IPS-18c (cell line): ENCODE data around the gene TLR8.
"Not testable (repeated sequence)": the region's sequence is repeated elsewhere in the genome, so short reads cannot be mapped to it uniquely, and the experiment has no call there.

Experiments used
- H3K4me3 ChIP-seq: 2 replicates; pipeline ENCODE4 v1.7.0; 2013; ENCODE audit warnings: low read depth, mild to moderate bottlenecking, low read length, moderate library complexity; ENCODE audit not compliant: insufficient read depth
- H3K9me3 ChIP-seq: one replicate; pipeline ENCODE4 v1.6.1; 2013; ENCODE audit warnings: mild to moderate bottlenecking, low read length, moderate library complexity; ENCODE audit not compliant: control insufficient read depth, insufficient read depth

TLR8 gene

DNA sequence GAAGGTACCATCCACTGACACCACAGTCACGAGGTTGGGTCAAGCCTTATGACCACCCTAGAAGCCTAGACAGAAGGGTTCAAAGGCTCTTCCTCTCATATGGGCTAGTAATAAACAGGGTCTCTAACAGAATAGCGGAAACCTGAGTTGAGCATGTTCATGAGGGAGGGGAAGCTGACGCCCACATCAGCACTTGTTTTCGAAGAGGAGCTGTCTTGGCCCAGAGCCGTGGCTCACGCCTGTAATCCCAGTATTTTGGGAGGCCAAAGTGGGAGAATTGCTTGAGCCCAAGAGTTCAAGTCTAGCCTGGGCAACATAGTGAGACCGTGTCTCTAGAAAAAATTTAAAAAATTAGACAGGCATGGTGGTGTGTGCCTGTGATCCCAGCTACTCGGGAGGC, 47.0 kb downstream of the TLR8 start:
- Histone ChIP-seq H3K9me3 (peaks cover 2% of the 10 kb centered on the region), H3K4me3 (no peak overlapping the region)

DNA sequence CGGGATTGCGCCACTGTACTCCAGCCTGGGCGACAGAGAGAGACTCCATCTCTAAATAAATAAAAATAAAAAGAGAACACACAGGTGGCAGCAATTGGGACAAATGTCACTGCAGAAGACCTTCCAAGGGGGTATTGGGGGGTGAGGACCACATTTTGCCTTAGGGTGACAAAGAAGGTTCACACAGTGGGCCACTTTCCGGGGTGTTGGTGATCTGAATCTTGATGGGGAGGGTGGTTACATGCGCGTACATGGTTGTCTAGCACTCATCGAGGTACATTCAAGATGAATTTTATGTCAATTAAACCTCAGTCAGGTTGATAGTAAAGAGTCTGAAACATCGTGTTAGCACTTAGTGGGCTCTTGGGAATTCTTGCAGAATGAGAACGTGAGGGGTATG, 48.0 kb downstream of the TLR8 start:
- no peak overlapping the region for H3K4me3 ChIP-seq
- H3K9me3 ChIP-seq = peaks cover 2% of the 10 kb centered on the region

DNA sequence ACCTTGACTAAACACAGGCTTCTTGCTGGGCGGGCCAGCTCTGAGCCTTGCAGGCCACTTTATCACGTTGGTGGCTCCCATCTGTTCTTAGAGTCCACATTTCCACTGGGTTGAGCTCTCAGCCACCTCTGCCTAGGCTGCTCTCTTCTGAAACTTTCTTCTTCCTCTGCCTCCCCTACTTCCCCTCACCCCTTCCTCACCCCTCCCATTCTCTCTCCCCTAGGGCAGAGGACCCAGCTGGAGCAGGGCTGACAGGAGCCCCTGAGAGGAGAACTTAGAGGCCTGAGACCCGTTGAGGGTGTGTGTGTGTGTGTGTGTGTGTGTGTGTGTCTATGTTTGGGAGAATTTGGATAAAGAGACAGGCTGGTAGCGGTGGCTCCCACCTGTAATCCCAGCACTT, 48.6 kb downstream of the TLR8 start:
- no peak overlapping the region for H3K4me3 ChIP-seq

DNA sequence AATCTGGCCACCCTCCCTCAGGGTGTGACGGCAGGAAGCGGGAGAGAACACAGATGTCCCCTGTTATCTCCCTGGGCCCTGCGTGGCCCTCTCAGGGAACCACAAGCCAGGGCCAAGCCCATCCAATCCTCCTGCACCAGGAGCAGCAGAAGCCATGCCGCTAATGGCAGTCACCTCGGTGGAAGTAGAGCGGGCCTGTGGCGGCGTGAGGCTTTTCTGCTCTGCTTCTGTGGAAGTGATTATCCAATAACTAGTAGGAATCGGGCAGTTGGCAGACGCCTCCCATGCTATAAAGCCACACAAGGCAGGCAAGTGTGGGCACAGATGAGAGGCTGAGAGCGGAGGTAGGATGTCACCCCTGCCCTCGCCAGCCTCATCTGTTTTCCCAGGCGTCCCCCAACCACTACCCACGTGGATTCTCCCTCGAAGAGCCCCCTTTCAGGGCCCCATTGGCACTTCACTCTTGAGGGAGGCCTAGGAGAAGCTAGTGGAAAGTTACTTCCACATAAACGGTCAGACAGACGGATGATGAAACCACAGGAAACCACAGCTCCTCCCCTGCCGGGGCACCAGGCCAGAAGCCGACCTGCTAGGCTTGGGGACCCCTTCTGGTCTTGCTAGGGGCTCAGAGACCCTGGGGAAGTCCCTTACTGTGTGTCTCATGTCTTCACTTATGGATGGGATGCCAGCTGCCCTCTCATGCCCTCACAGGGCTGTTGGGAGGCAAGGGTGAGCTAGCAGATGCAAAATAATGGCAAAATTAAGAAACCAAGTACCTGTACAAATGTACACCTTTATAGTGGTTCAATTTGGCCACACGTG, 49.7 kb downstream of the TLR8 start:
- peaks cover 2% of the 10 kb centered on the region for H3K9me3 ChIP-seq
- H3K4me3 ChIP-seq = no peak overlapping the region

More for the DNA sequence above, 48.6 kb downstream of the TLR8 start:
- H3K9me3 ChIP-seq = peaks cover 2% of the 10 kb centered on the region

DNA sequence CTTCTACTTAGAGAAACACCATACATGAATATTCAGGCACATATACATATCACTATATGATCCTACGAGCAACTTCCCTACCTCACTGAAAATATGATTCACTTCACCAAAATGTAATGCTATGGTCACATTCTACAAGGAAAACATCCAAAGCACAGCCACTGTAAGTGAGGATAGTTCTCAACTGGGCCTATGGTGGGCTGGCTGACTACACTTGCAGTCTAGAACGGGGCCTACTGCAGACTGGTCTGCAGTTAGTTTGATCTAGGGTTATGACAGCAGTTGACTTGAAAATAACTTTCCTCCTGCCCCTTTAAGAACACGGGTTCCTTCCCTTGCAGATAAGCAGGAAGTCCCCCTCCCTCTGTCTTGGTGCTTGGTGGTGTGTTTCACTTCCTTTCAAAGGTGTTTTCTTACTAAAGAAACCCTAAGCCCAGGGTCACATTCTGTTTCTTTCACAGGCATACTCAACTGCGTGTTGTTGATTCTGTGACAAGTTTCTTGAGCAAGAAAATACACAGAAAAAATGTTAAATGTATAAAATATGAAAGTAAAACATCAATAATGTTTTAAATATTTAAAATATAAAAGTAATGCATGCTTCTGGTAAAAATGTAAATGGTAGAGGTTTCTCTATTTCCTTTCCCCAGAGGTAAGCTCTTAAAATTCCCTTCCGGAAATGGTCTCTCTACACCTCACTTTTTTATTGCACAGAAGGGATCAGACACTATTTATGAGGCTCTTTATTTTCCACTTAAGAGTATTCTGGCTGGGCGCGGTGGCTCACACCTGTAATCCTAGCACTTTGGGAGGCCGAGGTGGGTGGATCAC, 50.5 kb downstream of the TLR8 start:
- no peak overlapping the region for H3K4me3 ChIP-seq
- peaks cover under 1% of the 10 kb centered on the region for H3K9me3 ChIP-seq

DNA sequence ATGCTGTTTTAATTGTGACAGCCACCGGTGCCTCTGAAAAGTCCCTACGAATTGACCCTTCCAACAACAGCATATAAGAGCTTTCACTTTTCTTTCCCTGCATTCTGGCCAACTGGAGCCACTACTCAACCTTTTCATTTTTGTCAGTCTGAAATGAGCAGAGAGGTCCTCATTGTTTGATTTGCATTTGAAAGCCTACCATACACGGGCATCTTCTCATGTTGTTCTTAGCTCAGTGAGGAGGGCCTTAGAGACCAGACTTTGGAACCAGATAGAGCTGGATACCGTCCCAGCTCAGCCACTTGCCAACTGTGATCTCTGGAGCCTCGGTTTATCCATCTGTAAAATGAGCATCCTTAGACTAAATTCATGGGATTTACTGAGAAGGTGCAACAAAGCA, 51.6 kb downstream of the TLR8 start:
- H3K9me3 ChIP-seq = peaks cover 2% of the 10 kb centered on the region
- no peak overlapping the region for H3K4me3 ChIP-seq

DNA sequence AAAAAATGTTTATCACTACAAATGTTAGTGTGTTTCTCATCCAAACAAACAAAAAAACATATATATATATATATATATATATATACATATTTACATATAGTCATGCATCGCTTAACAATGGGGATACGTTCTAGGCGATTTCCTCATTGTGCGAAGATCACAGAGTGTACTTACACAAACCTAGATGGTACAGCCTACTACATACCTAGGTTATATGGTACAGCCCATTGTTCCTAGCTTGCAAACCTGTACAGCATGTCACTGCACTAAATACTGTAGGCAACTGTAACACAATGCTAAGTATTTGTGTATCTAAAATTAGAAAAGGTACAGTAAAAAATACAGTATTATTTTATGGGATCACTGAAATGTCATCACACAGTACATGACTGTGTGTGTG, 52.0 kb downstream of the TLR8 start:
- H3K4me3 ChIP-seq = no peak overlapping the region
- H3K9me3 ChIP-seq = peaks cover 2% of the 10 kb centered on the region

DNA sequence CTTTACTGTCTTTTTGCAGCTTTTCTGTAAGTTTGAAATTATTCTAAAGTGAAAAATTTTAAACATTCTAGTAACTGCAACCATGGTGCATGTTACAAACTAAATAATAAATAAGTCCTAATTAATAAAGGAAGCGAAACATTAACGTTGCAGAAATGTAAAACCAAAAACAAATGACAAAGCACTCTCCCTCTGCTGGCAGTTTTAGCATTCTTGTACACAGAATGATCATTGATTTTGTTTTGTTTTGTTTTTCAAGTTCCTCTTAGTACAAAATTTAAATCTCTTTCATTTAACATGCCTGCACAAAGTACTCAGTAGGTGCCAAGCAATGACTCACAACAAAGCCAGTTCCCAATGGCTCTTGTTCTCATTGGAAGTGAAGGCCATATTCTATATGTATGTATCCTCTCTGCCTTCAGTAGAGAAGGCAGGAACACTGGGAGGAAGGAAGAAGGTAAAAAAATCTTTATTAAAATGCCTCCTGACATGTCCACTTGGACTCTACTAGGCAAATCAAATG, 54.8 kb downstream of the TLR8 start:
- peaks cover 2% of the 10 kb centered on the region for H3K9me3 ChIP-seq
- no peak overlapping the region for H3K4me3 ChIP-seq

DNA sequence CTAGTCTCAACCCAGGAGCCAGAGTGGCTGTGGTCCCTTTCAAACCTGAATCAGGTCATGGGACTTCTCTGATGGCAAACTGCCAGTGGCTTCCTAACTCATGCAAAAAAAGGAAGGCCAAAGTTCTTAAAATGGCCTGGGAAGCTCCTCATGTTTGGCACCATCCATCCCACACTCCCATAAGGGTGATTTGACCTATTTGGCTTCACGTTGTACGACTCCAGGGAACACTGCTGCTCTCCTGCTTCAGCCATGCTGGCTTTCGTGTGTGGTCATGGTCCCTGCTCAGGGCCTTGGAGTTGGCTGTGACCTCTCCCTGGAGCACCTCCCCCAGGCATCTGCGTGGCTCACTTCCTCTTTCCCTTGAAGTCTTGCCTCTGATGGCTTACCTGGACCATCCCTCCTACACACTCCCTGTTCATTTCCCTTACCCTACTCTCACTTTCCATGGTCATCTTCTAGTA, 55.7 kb downstream of the TLR8 start:
- H3K9me3 ChIP-seq = peaks cover 2% of the 10 kb centered on the region
- no peak overlapping the region for H3K4me3 ChIP-seq

DNA sequence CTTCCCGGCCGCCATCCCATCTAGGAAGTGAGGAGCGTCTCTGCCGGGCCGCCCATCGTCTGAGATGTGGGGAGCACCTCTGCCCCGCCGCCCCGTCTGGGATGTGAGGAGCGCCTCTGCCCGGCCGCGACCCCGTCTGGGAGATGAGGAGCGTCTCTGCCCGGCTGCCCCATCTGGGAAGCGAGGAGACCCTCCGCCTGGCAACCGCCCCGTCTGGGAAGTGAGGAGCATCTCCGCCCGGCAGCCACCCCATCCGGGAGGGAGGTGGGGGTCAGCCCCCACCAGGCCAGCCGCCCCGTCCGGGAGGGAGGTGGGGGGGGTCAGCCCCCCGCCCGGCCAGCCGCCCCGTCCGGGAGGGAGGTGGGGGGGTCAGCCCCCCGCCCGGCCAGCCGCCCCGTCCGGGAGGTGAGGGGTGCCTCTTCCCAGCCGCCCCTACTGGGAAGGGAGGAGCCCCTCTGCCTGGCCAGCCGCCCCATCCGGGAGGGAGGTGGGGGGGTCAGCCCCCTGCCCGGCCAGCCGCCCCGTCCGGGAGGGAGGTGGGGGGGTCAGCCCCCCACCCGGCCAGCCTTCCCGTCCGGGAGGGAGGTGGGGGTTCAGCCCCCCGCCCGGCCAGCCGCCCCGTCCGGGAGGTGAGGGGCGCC, 56.9 kb downstream of the TLR8 start:
- H3K4me3 ChIP-seq, H3K9me3 ChIP-seq: not testable (repeated sequence)

DNA sequence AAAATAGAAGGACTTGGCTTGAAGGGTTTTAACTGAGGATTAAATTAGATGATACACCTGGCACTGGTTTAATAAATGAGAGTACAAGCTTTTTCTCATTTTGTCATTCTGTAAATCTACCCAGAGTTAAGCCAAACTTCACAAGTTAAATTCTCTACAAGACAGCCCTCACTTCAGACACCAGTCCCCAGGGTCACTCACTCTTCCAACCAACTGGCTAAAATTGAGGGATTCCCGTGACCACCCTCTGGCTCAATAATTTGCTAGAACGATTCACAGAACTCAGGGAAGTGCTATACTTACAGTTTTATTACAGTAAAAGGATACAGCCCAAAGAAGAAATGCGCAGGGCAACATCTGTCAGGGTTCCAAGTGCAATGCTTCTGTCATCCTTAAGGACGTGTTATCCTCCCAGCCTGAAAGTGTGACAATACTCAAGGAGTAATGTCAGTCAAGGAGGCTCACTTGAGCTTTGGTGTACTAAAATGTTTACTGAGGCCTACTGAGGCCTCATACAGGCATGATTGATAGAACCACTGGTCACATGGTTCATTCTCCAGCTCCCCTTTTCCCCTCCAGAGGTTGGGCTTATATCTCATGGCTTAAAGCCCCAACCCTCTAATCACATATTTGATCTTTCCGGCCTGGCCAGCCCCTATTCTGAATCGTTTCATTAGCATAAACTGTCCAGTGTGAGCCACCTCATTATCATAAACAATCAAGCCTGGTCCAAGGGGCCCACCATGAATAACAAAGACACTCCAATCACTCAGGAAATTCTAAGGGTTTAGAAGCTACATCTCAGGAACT, 58.9 kb downstream of the TLR8 start:
- no peak overlapping the region for H3K4me3 ChIP-seq
- peaks cover 4% of the 10 kb centered on the region for H3K9me3 ChIP-seq

DNA sequence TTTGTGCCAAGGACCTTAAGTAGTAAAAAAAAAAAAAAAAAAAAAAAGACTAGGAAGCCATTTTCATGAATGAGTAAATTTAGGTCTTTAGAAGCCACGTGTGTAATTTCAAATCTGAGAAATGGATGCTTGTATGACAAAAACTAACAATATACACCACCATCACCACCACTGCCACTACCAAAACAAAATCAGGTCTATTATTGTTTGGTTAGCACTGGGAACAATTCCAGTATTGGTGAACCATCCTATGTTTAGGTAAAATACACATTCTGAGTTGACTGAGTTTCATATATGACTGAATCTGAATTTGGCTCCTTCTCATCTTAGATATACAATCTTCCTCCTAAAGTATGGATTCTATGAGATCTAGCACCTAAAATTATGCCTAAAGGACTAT, 59.7 kb downstream of the TLR8 start:
- Histone ChIP-seq H3K9me3 (peaks cover 4% of the 10 kb centered on the region), H3K4me3 (no peak overlapping the region)

DNA sequence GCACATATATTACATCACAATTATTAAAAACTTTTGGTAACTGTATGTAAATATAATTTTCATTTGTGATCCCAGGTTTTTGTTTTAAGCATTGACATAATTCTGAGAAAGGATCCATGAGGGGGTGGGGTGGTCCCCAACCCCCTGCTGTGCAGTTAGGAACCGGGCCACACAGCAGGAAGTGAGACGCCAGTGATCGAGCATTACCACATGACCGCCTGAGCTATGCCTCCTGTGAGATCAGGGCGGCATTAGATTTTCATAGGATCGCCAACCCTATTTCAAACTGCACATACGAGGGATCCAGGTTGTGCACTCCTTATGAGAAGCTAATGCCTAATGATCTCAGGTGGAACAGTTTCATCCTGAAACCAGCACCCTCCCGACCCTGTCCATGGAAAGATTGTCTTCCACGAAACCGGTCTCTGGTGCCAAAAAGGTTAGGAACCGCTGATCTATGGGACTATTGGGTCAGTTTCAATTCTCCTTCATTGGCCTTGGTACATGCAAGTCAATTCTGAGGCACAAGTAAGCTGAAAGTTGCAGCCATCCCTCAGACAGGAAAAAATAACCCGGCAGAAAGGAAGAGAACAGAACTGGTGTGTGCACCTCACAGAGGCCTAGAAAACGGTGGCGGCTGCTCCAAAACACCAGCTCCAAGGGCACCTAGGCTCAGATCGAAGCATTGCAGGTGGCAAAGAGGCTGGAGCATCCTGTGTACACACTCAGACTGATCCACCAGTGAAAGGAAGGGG, 61.5 kb downstream of the TLR8 start:
- Histone ChIP-seq H3K4me3 (no peak overlapping the region), H3K9me3 (peaks cover 6% of the 10 kb centered on the region)

DNA sequence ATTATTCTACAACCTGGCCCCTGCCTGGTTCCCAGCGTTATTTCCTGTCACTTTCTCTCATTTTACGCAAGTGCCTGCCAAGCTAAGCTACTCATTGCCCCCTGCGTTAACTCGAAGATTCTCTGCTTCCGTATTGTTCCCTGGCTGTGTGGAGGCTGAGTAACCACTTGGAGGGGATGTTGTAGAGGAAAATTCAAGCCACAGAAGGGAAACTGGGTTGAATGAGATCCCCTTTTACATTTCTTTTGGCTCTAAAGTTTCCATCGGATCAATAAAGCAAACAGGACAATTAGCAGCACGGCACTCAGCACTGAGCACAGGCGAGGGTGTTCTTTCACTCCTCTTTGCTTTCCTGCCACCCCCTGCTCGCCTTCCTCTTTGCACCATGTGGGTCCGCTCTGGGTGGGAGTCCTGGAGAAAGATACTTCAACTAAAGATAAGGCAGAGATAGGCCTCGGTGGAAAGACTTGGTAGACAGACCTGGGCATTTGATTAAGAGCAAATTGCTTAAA, 64.3 kb downstream of the TLR8 start:
- H3K9me3 ChIP-seq = peaks cover 7% of the 10 kb centered on the region
- H3K4me3 ChIP-seq = no peak overlapping the region

DNA sequence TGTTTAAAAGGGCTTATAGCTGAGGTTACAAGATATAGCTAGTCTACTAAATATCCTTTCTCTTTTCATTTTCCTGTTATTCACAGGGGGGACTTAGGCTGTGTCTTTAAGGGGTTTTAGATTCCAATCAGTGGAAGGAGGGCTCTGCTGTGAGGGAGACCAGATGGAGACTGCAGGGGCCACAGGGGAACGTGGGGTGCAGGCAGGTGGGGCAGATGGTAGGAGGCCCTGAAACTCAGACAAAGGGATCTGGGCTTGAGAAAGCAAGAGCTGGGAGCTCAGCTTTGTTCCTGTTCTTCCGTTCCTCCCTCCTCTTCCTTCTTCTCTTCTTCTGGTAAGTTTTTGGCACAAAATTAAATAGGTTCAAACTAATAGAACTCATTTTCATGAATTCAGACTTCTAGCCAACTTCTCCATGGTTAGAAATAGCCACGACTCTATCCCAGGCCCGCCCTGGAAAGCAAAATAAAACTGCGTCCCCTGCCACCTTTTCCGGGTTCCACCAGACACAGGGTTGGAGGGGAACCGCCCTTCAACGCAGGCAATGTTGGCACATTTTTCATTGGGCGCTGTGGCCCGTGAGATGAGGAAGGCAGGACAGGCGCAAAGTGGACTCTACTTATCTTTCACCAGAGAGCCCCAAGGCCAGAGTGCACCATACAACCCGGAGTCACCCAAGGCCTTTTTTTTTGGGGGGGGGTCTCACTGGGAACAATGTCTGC, 65.0 kb downstream of the TLR8 start:
- Histone ChIP-seq H3K9me3 (peaks cover 9% of the 10 kb centered on the region), H3K4me3 (no peak overlapping the region)
